ENCODE measurements around the gene GMPS. TPM values are rescaled to one million over a fixed set of nuclear protein-coding genes. Genes with fewer than 3 reads are reported as not detected.

Gene GMPS
- total RNA-seq, 1 experiment from 2014 or later: 128 TPM

- no peak for TF ChIP-seq CTCF (IDR thresholded peaks at IDR 0.05; ENCODE audit: unreplicated experiment)
- DNase-seq (ENCODE audit: unreplicated experiment): no peak
- POLR2A ChIA-PET: no interaction called here
- H3K4me1 Mint-ChIP-seq (ENCODE audit: insufficient read depth, unreplicated experiment): no peaks in the 10 kb centered on the region
- H3K27me3 Mint-ChIP-seq (ENCODE audit: insufficient read depth, unreplicated experiment): no peaks in the 10 kb centered on the region
- no peak overlapping the region for H3K4me3 Mint-ChIP-seq (ENCODE audit: unreplicated experiment)
- H3K36me3 Mint-ChIP-seq (ENCODE audit: insufficient read depth, unreplicated experiment): peaks cover 35% of the 10 kb centered on the region
- CTCF ChIA-PET: no interaction called here
- no peak overlapping the region for H3K27ac Mint-ChIP-seq (ENCODE audit: low read depth, unreplicated experiment)
- intact Hi-C loops (cut with micrococcal nuclease): no loop called here
- no TSS peak for BruUV-seq (replicated peaks)
- no peaks in the 10 kb centered on the region for H3K9me3 Mint-ChIP-seq (ENCODE audit: unreplicated experiment)
Observed at GRCh38 chr3:155941354-155941753, 70.9 kb downstream of the GMPS start.

- DNase-seq (ENCODE audit: unreplicated experiment): no peak
- ChIA-PET CTCF (interaction anchor here (0.6 kb wide), 1 partner anchor 1503 kb away, joined by 3 read pairs; no protein-coding TSS in a partner anchor), POLR2A (no interaction called here)
- Mint-ChIP-seq H3K27ac (ENCODE audit: low read depth, unreplicated experiment) (no peak overlapping the region), H3K4me1 (ENCODE audit: insufficient read depth, unreplicated experiment) (no peaks in the 10 kb centered on the region), H3K4me3 (ENCODE audit: unreplicated experiment) (no peak overlapping the region), H3K9me3 (ENCODE audit: unreplicated experiment) (no peaks in the 10 kb centered on the region), H3K27me3 (ENCODE audit: insufficient read depth, unreplicated experiment) (no peaks in the 10 kb centered on the region), H3K36me3 (ENCODE audit: insufficient read depth, unreplicated experiment) (peaks cover 15% of the 10 kb centered on the region)
- intact Hi-C loops (cut with micrococcal nuclease): no loop called here
- TF ChIP-seq CTCF (IDR thresholded peaks at IDR 0.05; ENCODE audit: unreplicated experiment): no peak
- BruUV-seq (replicated peaks): no TSS peak
Observed at GRCh38 chr3:155944081-155944480, 73.6 kb downstream of the GMPS start.

GRCh38 chr3:155946178-155946577, 75.7 kb downstream of the GMPS start:
- no peaks in the 10 kb centered on the region for H3K27me3 Mint-ChIP-seq (ENCODE audit: insufficient read depth, unreplicated experiment)
- ChIA-PET CTCF (no interaction called here), POLR2A (interaction anchor here (1.1 kb wide), 1 partner anchor 14 kb away, joined by 4 read pairs; no protein-coding TSS in a partner anchor)
- intact Hi-C loops (cut with micrococcal nuclease): no loop called here
- no peak overlapping the region for H3K4me3 Mint-ChIP-seq (ENCODE audit: unreplicated experiment)
- peak; percentile 40 for DNase-seq (ENCODE audit: unreplicated experiment)
- no TSS peak for BruUV-seq (replicated peaks)
- peaks cover 19% of the 10 kb centered on the region for H3K36me3 Mint-ChIP-seq (ENCODE audit: insufficient read depth, unreplicated experiment)
- H3K4me1 Mint-ChIP-seq (ENCODE audit: insufficient read depth, unreplicated experiment): no peaks in the 10 kb centered on the region
- no peaks in the 10 kb centered on the region for H3K9me3 Mint-ChIP-seq (ENCODE audit: unreplicated experiment)
- H3K27ac Mint-ChIP-seq (ENCODE audit: low read depth, unreplicated experiment): no peak overlapping the region
- TF ChIP-seq CTCF (IDR thresholded peaks at IDR 0.05; ENCODE audit: unreplicated experiment): no peak

GRCh38 chr3:155948476-155948875, 78.0 kb downstream of the GMPS start:
- no peaks in the 10 kb centered on the region for H3K27me3 Mint-ChIP-seq (ENCODE audit: insufficient read depth, unreplicated experiment)
- POLR2A ChIA-PET: no interaction called here
- no peak for TF ChIP-seq CTCF (IDR thresholded peaks at IDR 0.05; ENCODE audit: unreplicated experiment)
- no peak overlapping the region for H3K27ac Mint-ChIP-seq (ENCODE audit: low read depth, unreplicated experiment)
- peak; percentile 8 for DNase-seq (ENCODE audit: unreplicated experiment)
- peaks cover 13% of the 10 kb centered on the region for H3K36me3 Mint-ChIP-seq (ENCODE audit: insufficient read depth, unreplicated experiment)
- H3K9me3 Mint-ChIP-seq (ENCODE audit: unreplicated experiment): no peaks in the 10 kb centered on the region
- no peak overlapping the region for H3K4me3 Mint-ChIP-seq (ENCODE audit: unreplicated experiment)
- BruUV-seq (replicated peaks): no TSS peak
- CTCF ChIA-PET: no interaction called here
- H3K4me1 Mint-ChIP-seq (ENCODE audit: insufficient read depth, unreplicated experiment): no peaks in the 10 kb centered on the region
- intact Hi-C loops (cut with micrococcal nuclease): no loop called here

Data from MCF 10A (cell line).